Ovary (tissue), 9 donors: Measurements from ENCODE around the gene TERB1. TPM values are rescaled to one million over a fixed set of nuclear protein-coding genes. Genes with fewer than 3 reads are reported as not detected.

Source experiments
- DNase-seq, 5 donors: peaks; one replicate each; pipeline ENCODE4 v3.0.0-alpha.2; 2019 to 2020
- H3K27ac ChIP-seq, 2 donors: fragments of 200-600 bp; one replicate each; pipeline versions ENCODE4 v1.5.1 to v1.8.0; 2019 to 2022
- H3K27me3 ChIP-seq: fragments of 200-600 bp; one replicate; pipeline ENCODE4 v1.8.0; 2022
- H3K36me3 ChIP-seq: fragments of 200-600 bp; sonication (generic); one replicate; pipeline ENCODE4 v1.5.1; 2019
- H3K4me1 ChIP-seq: one replicate; pipeline ENCODE4 v1.8.1; 2013; ENCODE audit warnings: mild to moderate bottlenecking, moderate library complexity; ENCODE audit not compliant: insufficient read depth
- H3K4me3 ChIP-seq: fragments of 200-600 bp; sonication (generic); one replicate; pipeline ENCODE4 v1.5.1; 2017
- H3K9me3 ChIP-seq, 2 donors: fragments of 200-600 bp in 1 of 2; sonication (generic) in 1 of 2; one replicate each; pipeline versions ENCODE4 v1.5.1 to v1.8.1; 2013 to 2019; ENCODE audit warnings: mild to moderate bottlenecking in 1 of 2, moderate library complexity in 1 of 2
- CTCF ChIP-seq, 3 donors: fragments of 450-650 bp in 2 of 3; fragments of 200-600 bp in 1 of 3; IDR thresholded peaks; one replicate each; pipeline versions ENCODE4 v1.5.1 to v1.8.0; 2016 to 2022; ENCODE audit warnings: antibody characterized with exemption in 3 of 3, mild to moderate bottlenecking in 1 of 3
- EP300 ChIP-seq: sonication (generic); formaldehyde crosslinking; IDR thresholded peaks from one replicate; pipeline ENCODE4 v1.6.1; 2017; ENCODE audit warnings: antibody characterized with exemption
- POLR2A ChIP-seq: fragments of 450-650 bp; IDR thresholded peaks from one replicate; pipeline ENCODE4 v1.6.1; 2017; ENCODE audit warnings: antibody characterized with exemption, mild to moderate bottlenecking, moderate library complexity
- WGBS, 3 donors: extraction: QIAGEN DNeasy Blood & Tissue Kit in 1 of 3; methylation state at CpG; one replicate each; pipeline versions ENCODE4 v1.1.5 to v1.1.7; 2013 to 2017; 5-methylcytosine and 5-hydroxymethylcytosine counted together
- intact Hi-C, 4 donors: fragments of 100-400 bp; cut with DNase I; formaldehyde crosslinking; loops; one replicate each; pipeline versions ENCODE4 v1.11.0 to v1.15.1; 2022 to 2023
- polyA plus RNA-seq, 2 donors: library from polyadenylated mRNA; stranded (reverse); fragments of 200-250 nt in 1 of 2; fragments of 350-450 nt in 1 of 2; fragmentation: Illumina TruSeq in 1 of 2; extraction: RNeasy Lipid Tissue Mini Kit (QIAGEN cat#74804) in 1 of 2; gene quantifications; one replicate each; pipeline ENCODE4 v1.2.3, GENCODE V29; 2013 to 2014
- total RNA-seq, 7 donors: library from RNA; depleted of rRNA in 2 of 7; stranded (reverse); fragments of >200 nt in 2 of 7; fragmentation: NEBNext Ultra II Directional in 3 of 7; extraction: Animal tissue kit (Norgen Biotek cat#: 25700) in 3 of 7; gene quantifications; one replicate each; pipeline versions ENCODE4 v1.1.0 to v1.2.4, GENCODE V29; 2016 to 2023
- donor health status: DM: no; HTN: no; CAD: no; lungs with moderate emphysema.
- donor health status: DM: no; HTN: no; CAD: no.
- donor health status: Bipolar disorder and iron deficiency.
- donor health status: DM: yes; HTN: yes; CAD: no.
- donor health status: DM: no; HTN: no; CAD: no.
- donor health status: DM: yes; HTN: yes; CAD: no.

Gene TERB1
- total and polyA plus RNA-seq, 9 donors: 0.04 to 0.50 (median 0.31) TPM; not detected in 5

- intact Hi-C loops: no loop called here
- Histone ChIP-seq H3K4me3 (no peak overlapping the region), H3K27me3 (no peaks in the 10 kb centered on the region), H3K36me3 (no peaks in the 10 kb centered on the region), H3K9me3 (no peaks in the 10 kb centered on the region), H3K27ac (no peak overlapping the region), H3K4me1 (peaks cover 7% of the 10 kb centered on the region)
- no peak for DNase-seq
- TF ChIP-seq EP300: no peak
- no peak for TF ChIP-seq CTCF (IDR thresholded peaks at IDR 0.05)
- no peak for TF ChIP-seq POLR2A
- WGBS, 3 donors: 98 to 99% (median 99%) methylated on average over 2 of the region's 2 CpGs
These were observed 48.4 kb downstream of the TERB1 start for GRCh38 chr16:66752958-66753357.

GRCh38 chr16:66752379-66752778 lies 49.0 kb downstream of the TERB1 start:
- DNase-seq: no peak
- H3K36me3 ChIP-seq: no peaks in the 10 kb centered on the region
- H3K27ac ChIP-seq: no peak overlapping the region
- H3K27me3 ChIP-seq: no peaks in the 10 kb centered on the region
- 72 to 77% (median 72%) methylated on average over 6 of the region's 6 CpGs for WGBS, 3 donors
- no peak for TF ChIP-seq POLR2A
- TF ChIP-seq CTCF (IDR thresholded peaks at IDR 0.05): no peak
- no peak for TF ChIP-seq EP300
- peaks cover 7% of the 10 kb centered on the region for H3K4me1 ChIP-seq
- intact Hi-C loops: no loop called here
- H3K9me3 ChIP-seq: no peaks in the 10 kb centered on the region
- no peak overlapping the region for H3K4me3 ChIP-seq

- no peak for DNase-seq
- TF ChIP-seq EP300 (no peak), CTCF (IDR thresholded peaks at IDR 0.05) (no peak)
- Histone ChIP-seq H3K36me3 (no peaks in the 10 kb centered on the region), H3K9me3 (no peaks in the 10 kb centered on the region), H3K4me3 (peak overlapping the region; percentile 84), H3K27me3 (no peaks in the 10 kb centered on the region), H3K27ac (peak overlapping the region in 1 of 2 donors; percentile 91), H3K4me1 (peaks cover 7% of the 10 kb centered on the region)
- intact Hi-C loops: no loop called here
- 29 to 38% (median 30%) methylated on average over 3 of the region's 3 CpGs for WGBS, 3 donors
These were observed 49.4 kb downstream of the TERB1 start for GRCh38 chr16:66751992-66752322.

- peak within 1 kb of the TSS; percentile 84 for H3K4me3 ChIP-seq
- DNase-seq: peak; percentile 76 to 88 (median 83)
- intact Hi-C loops: no loop called here
These were observed 49.9 kb downstream of the TERB1 start, which contains the start of gene DYNC1LI2 for GRCh38 chr16:66751303-66751991. DYNC1LI2 (minus strand) TSS chr16:66751609; CDS start chr16:66751591, 18 bp downstream.

More at GRCh38 chr16:66751303-66751991, 49.9 kb downstream of the TERB1 start, which contains the start of gene DYNC1LI2:
- no peaks in the 10 kb centered on the region for H3K36me3 ChIP-seq
- peak within 1 kb of the TSS; percentile 84 to 91 for H3K27ac ChIP-seq
- no peaks in the 10 kb centered on the region for H3K27me3 ChIP-seq
- TF ChIP-seq EP300 (no peak), POLR2A (no peak), CTCF (IDR thresholded peaks at IDR 0.05) (peak; percentile 35 to 98 (median 97))
- H3K9me3 ChIP-seq: no peaks in the 10 kb centered on the region
- WGBS, 3 donors: 0% methylated on average over 47 to 90 of the region's 90 CpGs
- peaks cover 7% of the 10 kb centered on the region for H3K4me1 ChIP-seq
